Panc1 (cell line): ENCODE results near the gene LRFN2. TPM values are rescaled to one million over a fixed set of nuclear protein-coding genes. Genes with fewer than 3 reads are reported as not detected.

ENCODE experiments used
- ATAC-seq: fragments of 200-7000 bp; cut with Tn5 transposase; 2 replicates; pipeline ENCODE4 v1.9.1; 2020; ENCODE audit warnings: mild to moderate bottlenecking, moderate library complexity
- BruUV-seq: library from RNA; stranded (reverse); fragments of 400-500 nt; replicated peaks from 2 replicates; lab custom pipeline; 2021; lab: Mats Ljungman, UMichigan
- CTCF ChIA-PET: fragments of 300-600 bp; sonication (Branson Sonifier 250); formaldehyde crosslinking; loops from one replicate; lab custom pipeline; 2022; ENCODE audit warnings: antibody characterized with exemption; lab: Charles Lee
- POLR2A ChIA-PET: fragments of 300-600 bp; sonication (Branson Sonifier 250); formaldehyde crosslinking; loops from one replicate; lab custom pipeline; 2022; ENCODE audit warnings: antibody characterized with exemption; lab: Charles Lee
- DNase-seq: peaks from one replicate; pipeline ENCODE4 v3.0.0-alpha.2; 2010; ENCODE audit warnings: low read depth, low spot score
- H3K27ac ChIP-seq: 2 replicates; pipeline ENCODE4 v1.5.1; 2011; ENCODE audit warnings: mild to moderate bottlenecking, low read length, inconsistent platforms
- H3K27me3 ChIP-seq: fragments of 200-500 bp; sonication (Bioruptor generic); 2 replicates; pipeline ENCODE4 v1.6.0; 2014; ENCODE audit warnings: low read length, inconsistent platforms; ENCODE audit not compliant: control insufficient read depth, insufficient read depth
- H3K36me3 ChIP-seq: fragments of 200-500 bp; sonication (Bioruptor generic); 2 replicates; pipeline ENCODE4 v1.5.1; 2014; ENCODE audit warnings: inconsistent platforms, mild to moderate bottlenecking, low read length, moderate library complexity; ENCODE audit not compliant: control insufficient read depth, insufficient read depth
- H3K4me1 ChIP-seq: 2 replicates; pipeline ENCODE4 v1.5.1; 2011; ENCODE audit warnings: inconsistent platforms, mild to moderate bottlenecking, low read length, moderate library complexity; ENCODE audit not compliant: control insufficient read depth, insufficient read depth
- H3K4me3 ChIP-seq, 2 experiments: 2 replicates each; pipeline ENCODE4 v1.5.1; 2011 to 2012; ENCODE audit warnings: low read depth in 2 of 2, low read length in 2 of 2, mild to moderate bottlenecking in 2 of 2, inconsistent platforms in 1 of 2, moderate library complexity in 1 of 2
- H3K9me3 ChIP-seq: fragments of 200-500 bp; sonication (Bioruptor generic); 2 replicates; pipeline ENCODE4 v1.5.1; 2014; ENCODE audit warnings: low read depth, mild to moderate bottlenecking, inconsistent platforms, low read length, moderate library complexity; ENCODE audit not compliant: control insufficient read depth, insufficient read depth
- POLR2AphosphoS5 ChIP-seq: IDR thresholded peaks from 2 replicates; pipeline ENCODE4 v1.6.1; 2012; ENCODE audit warnings: mild to moderate bottlenecking, low read depth, low read length, moderate library complexity
- REST ChIP-seq, 2 experiments: IDR thresholded peaks; 2 replicates each; pipeline ENCODE4 v1.6.1; 2011 to 2012; ENCODE audit warnings: low read depth in 2 of 2, control low read depth in 1 of 2, low read length in 1 of 2, mild to moderate bottlenecking in 1 of 2, moderate library complexity in 1 of 2; ENCODE audit not compliant: insufficient read depth in 1 of 2
- SIN3A ChIP-seq: IDR thresholded peaks from 2 replicates; pipeline ENCODE4 v1.6.1; 2012; ENCODE audit warnings: low read depth, mild to moderate bottlenecking, low read length, moderate library complexity, borderline replicate concordance; ENCODE audit not compliant: insufficient read depth
- TCF7L2 ChIP-seq: IDR thresholded peaks from 2 replicates; pipeline ENCODE4 v1.6.1; 2011; ENCODE audit warnings: mild to moderate bottlenecking, low read depth, low read length, inconsistent platforms
- in situ Hi-C: cut with HindIII; loops from 2 replicates; pipeline ENCODE4 v1.10.0; 2016; ENCODE audit warnings: low sequenced_read_pairs, low pct_unique_long_range_greater_than_20kb
- intact Hi-C: fragments of 100-400 bp; cut with micrococcal nuclease; formaldehyde crosslinking; loops from one replicate; pipeline ENCODE4 v1.10.0; 2022; ENCODE audit not compliant: unreplicated experiment
- total RNA-seq: library from RNA; stranded (reverse); gene quantifications from one replicate; pipeline ENCODE4 v1.2.1, GENCODE V29; 2021; ENCODE audit not compliant: unreplicated experiment
- TF ChIP-seq, protein P1 (sequence below): fragments of 450-650 bp; IDR thresholded peaks from 2 replicates; pipeline ENCODE4 v1.5.1; 2017; ENCODE audit warnings: mild to moderate bottlenecking

The LRFN2 gene
- total RNA-seq, 1 experiment from 2014 or later, result 0.05 TPM

DNA sequence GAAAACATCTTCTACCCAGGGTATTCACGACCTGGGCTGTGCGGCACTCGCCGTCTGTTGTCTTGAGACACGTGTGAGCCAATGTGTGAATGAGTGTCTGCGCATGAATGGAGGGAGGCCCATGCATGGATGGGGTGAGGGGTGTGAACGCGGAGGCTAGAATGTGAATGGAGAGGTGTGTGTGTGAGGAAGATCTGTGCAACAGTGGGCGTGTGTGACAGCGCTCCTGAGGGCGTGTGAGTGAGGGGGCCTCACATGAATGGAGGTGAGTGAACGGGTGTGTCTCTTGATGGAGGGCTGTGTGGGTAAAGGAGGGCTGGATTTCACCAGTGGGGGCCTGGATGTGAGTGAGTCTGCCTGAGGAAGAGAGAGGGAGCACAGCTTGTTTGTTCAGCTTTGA, 146.0 kb downstream of the LRFN2 start:
- TF ChIP-seq TCF7L2, result no peak
- no peak for TF ChIP-seq REST (IDR thresholded peaks at IDR 0.05; ENCODE audit: insufficient read depth in 1 of 2, low read depth in 2 of 2, low read length in 1 of 2)
- TF ChIP-seq, protein P1, sequence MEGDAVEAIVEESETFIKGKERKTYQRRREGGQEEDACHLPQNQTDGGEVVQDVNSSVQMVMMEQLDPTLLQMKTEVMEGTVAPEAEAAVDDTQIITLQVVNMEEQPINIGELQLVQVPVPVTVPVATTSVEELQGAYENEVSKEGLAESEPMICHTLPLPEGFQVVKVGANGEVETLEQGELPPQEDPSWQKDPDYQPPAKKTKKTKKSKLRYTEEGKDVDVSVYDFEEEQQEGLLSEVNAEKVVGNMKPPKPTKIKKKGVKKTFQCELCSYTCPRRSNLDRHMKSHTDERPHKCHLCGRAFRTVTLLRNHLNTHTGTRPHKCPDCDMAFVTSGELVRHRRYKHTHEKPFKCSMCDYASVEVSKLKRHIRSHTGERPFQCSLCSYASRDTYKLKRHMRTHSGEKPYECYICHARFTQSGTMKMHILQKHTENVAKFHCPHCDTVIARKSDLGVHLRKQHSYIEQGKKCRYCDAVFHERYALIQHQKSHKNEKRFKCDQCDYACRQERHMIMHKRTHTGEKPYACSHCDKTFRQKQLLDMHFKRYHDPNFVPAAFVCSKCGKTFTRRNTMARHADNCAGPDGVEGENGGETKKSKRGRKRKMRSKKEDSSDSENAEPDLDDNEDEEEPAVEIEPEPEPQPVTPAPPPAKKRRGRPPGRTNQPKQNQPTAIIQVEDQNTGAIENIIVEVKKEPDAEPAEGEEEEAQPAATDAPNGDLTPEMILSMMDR, result no peak
- TF ChIP-seq POLR2AphosphoS5, result no peak
- no peak for TF ChIP-seq SIN3A
- POLR2A ChIA-PET, result no interaction called here
- ATAC-seq (no peak), DNase-seq (no peak)
- CTCF ChIA-PET, result no interaction called here
- Histone ChIP-seq H3K4me1 (no peaks in the 10 kb centered on the region), H3K36me3 (no peaks in the 10 kb centered on the region), H3K4me3 (no peak overlapping the region), H3K27ac (no peak overlapping the region), H3K9me3 (no peaks in the 10 kb centered on the region), H3K27me3 (no peaks in the 10 kb centered on the region; the same call in 1 of the 2 replicates)
- no TSS peak for BruUV-seq
- in situ Hi-C loops, result no loop called here
- intact Hi-C loops, result no loop called here

DNA sequence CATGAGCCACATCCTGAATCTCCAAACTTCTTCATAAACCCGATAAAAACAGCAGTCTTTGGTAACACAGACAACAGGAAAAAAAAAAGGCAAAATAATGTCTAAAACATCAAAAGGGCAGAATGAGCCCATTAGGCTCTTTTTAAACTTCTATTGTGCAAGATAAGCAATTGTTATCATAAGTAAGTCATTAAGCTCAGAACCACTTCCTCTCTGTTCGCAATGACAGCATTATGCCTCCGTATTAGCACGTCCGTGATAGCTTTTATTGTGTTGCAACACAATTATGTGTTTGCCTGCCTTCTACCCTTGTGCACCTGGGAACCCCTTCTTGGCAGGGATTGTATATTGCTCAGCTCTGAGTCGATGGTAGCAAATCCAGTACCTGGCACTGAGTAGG, 147.1 kb downstream of the LRFN2 start:
- H3K4me3 ChIP-seq, result no peak overlapping the region
- no peaks in the 10 kb centered on the region for H3K36me3 ChIP-seq
- ChIA-PET CTCF (interaction anchor here (0.7 kb wide), 1 partner anchor 117 kb away, joined by 4 read pairs; no protein-coding TSS in a partner anchor), POLR2A (no interaction called here)
- DNase-seq (no peak), ATAC-seq (no peak)
- no peaks in the 10 kb centered on the region; the same call in 1 of the 2 replicates for H3K27me3 ChIP-seq
- no peak for TF ChIP-seq SIN3A
- no peak for TF ChIP-seq TCF7L2
- TF ChIP-seq, protein P1, result no peak
- TF ChIP-seq POLR2AphosphoS5, result no peak
- intact Hi-C loops (no loop called here), in situ Hi-C loops (no loop called here)
- BruUV-seq, result no TSS peak
- H3K4me1 ChIP-seq, result no peaks in the 10 kb centered on the region
- H3K27ac ChIP-seq, result no peak overlapping the region
- H3K9me3 ChIP-seq, result no peaks in the 10 kb centered on the region
